K562 (cell line): ENCODE results near the gene NELFE. TPM values are rescaled to one million over a fixed set of nuclear protein-coding genes. Genes with fewer than 3 reads are reported as not detected.

Experiments
- CC2D1A ChIP-seq: fragments of 450-650 bp; IDR thresholded peaks from 2 replicates; pipeline ENCODE4 v1.6.1; 2017; ENCODE audit warnings: mild to moderate bottlenecking
- FOXP1 ChIP-seq: sonication (generic); formaldehyde crosslinking; IDR thresholded peaks from 2 replicates; pipeline ENCODE4 v1.8.0; 2022; ENCODE audit warnings: mild to moderate bottlenecking, missing genetic modification reagents
- FUS ChIP-seq: fragments of 200-400 bp; formaldehyde crosslinking; optimal IDR thresholded peaks from 2 replicates; pipeline ENCODE3; 2017; ENCODE audit warnings: low read depth, low read length
- GATAD2A ChIP-seq: fragments of 450-650 bp; IDR thresholded peaks from 2 replicates; pipeline ENCODE4 v1.6.1; 2017
- HMG20A ChIP-seq: fragments of 450-650 bp; formaldehyde crosslinking; conservative IDR thresholded peaks from 2 replicates; pipeline ENCODE4 v1.4.0; 2020; ENCODE audit warnings: mild to moderate bottlenecking, mixed read lengths
- HMGXB4 ChIP-seq: sonication (generic); formaldehyde crosslinking; IDR thresholded peaks from 2 replicates; pipeline ENCODE4 v1.8.1; 2023; ENCODE audit warnings: mild to moderate bottlenecking, missing genetic modification reagents
- HNRNPUL1 ChIP-seq: fragments of 200-400 bp; formaldehyde crosslinking; IDR thresholded peaks from 2 replicates; pipeline ENCODE4 v1.6.1; 2017; ENCODE audit warnings: low read length
- KDM2B ChIP-seq: fragments of 250-450 bp; sonication (Bioruptor Pico); IDR thresholded peaks from 2 replicates; pipeline ENCODE4 v1.8.0; 2021; ENCODE audit warnings: mild to moderate bottlenecking, moderate library complexity
- KLF13 ChIP-seq: fragments of 450-650 bp; IDR thresholded peaks from 2 replicates; pipeline ENCODE4 v1.6.1; 2016; ENCODE audit warnings: missing genetic modification characterization, low read depth, mild to moderate bottlenecking, missing compliant biosample characterization, moderate library complexity, borderline replicate concordance
- PPARD ChIP-seq: fragments of 250-450 bp; sonication (Bioruptor Pico); IDR thresholded peaks from 2 replicates; pipeline ENCODE4 v1.8.0; 2022; ENCODE audit warnings: inconsistent platforms, mild to moderate bottlenecking, moderate library complexity
- PYGO2 ChIP-seq: fragments of 450-650 bp; IDR thresholded peaks from 2 replicates; pipeline ENCODE4 v1.6.1; 2016; ENCODE audit warnings: mild to moderate bottlenecking, missing genetic modification characterization, moderate library complexity, missing compliant biosample characterization
- SMARCC2 ChIP-seq: fragments of 450-650 bp; IDR thresholded peaks from 2 replicates; pipeline ENCODE4 v1.6.1; 2017; ENCODE audit warnings: antibody characterized with exemption, moderate library complexity, mild to moderate bottlenecking, low read depth
- SNRNP70 ChIP-seq: fragments of 200-400 bp; formaldehyde crosslinking; optimal IDR thresholded peaks from 2 replicates; pipeline ENCODE3; 2017; ENCODE audit warnings: low read depth, low read length
- ZNF12 ChIP-seq: sonication (generic); formaldehyde crosslinking; IDR thresholded peaks from 2 replicates; pipeline ENCODE4 v1.4.0; 2020; ENCODE audit warnings: mild to moderate bottlenecking, missing genetic modification reagents
- ZNF23 ChIP-seq: fragments of 250-450 bp; sonication (Bioruptor Pico); IDR thresholded peaks from 2 replicates; pipeline ENCODE4 v1.4.0; 2020; ENCODE audit warnings: mild to moderate bottlenecking
- ZNF318 ChIP-seq, 2 experiments: fragments of 450-650 bp; IDR thresholded peaks; 2 replicates each; pipeline ENCODE4 v1.6.1; 2016; ENCODE audit warnings: mild to moderate bottlenecking in 2 of 2, borderline replicate concordance in 1 of 2, low read depth in 1 of 2, moderate library complexity in 1 of 2
- ZNF644 ChIP-seq: fragments of 200-800 bp; sonication (Bioruptor generic); IDR thresholded peaks from 2 replicates; pipeline ENCODE4 v1.6.1; 2016; ENCODE audit warnings: low read depth, missing genetic modification characterization, missing compliant biosample characterization
- ZNF830 ChIP-seq: fragments of 250-450 bp; sonication (Bioruptor Pico); IDR thresholded peaks from 2 replicates; pipeline ENCODE4 v1.5.0; 2021; ENCODE audit warnings: mild to moderate bottlenecking
- polyA plus RNA-seq, 8 experiments: library from polyadenylated mRNA; depleted of rRNA in 4 of 8; stranded (reverse) in 5 of 8; unstranded in 3 of 8; fragments of >200 nt; fragmentation: Nextera tagmentation in 2 of 8; fragmentation: Illumina TruSeq in 1 of 8; extraction: Ambion mirVana in 2 of 8; extraction: Trizol in 1 of 8; gene quantifications; 2 replicates each; pipeline versions ENCODE4 v1.2.1 to v1.2.3, GENCODE V29; 2011 to 2014; ENCODE audit warnings: inconsistent platforms in 1 of 8, missing spikeins in 1 of 8
- total RNA-seq, 7 experiments: library from RNA; depleted of rRNA in 6 of 7; stranded (reverse); fragments of >200 nt in 6 of 7; fragmentation: Illumina TruSeq in 2 of 7; extraction: Trizol in 2 of 7; gene quantifications; 2 replicates each; pipeline versions ENCODE4 v1.2.1 to v1.2.3, GENCODE V29; 2011 to 2021; ENCODE audit warnings: low replicate concordance in 1 of 7

The NELFE gene
- total and polyA plus RNA-seq, 9 of the 15 experiments (the other 6 are each of a cell fraction or from before 2014, with no cell fraction given), result 15.2 to 157 (median 91.5) TPM

- no peak for TF ChIP-seq FUS
- peak; percentile 91 for TF ChIP-seq ZNF830 (CRISPR knock-in tag)
- TF ChIP-seq ZNF644 (tag), result peak; percentile 22; the same call in 1 of the 2 replicates
- TF ChIP-seq HMGXB4 (CRISPR knock-in tag), result no peak; the same call in 1 of the 2 replicates
- peak; percentile 22; the same call in 1 of the 2 replicates for TF ChIP-seq PPARD (CRISPR knock-in tag)
- TF ChIP-seq ZNF23 (CRISPR knock-in tag), result no peak
- TF ChIP-seq GATAD2A, result peak; percentile 64; the same call in 1 of the 2 replicates
- no peak for TF ChIP-seq HNRNPUL1
- TF ChIP-seq ZNF318 (IDR thresholded peaks at IDR 0.05; ENCODE audit: borderline replicate concordance in 1 of 2, low read depth in 1 of 2), result peak in 1 of 2 experiments; percentile 15; a peak in 1 of 4 replicates
- TF ChIP-seq SMARCC2, result no peak; the same call in 1 of the 2 replicates
- peak; percentile 93 for TF ChIP-seq KLF13 (tag)
- no peak for TF ChIP-seq HMG20A (CRISPR knock-in tag)
- no peak for TF ChIP-seq ZNF12 (CRISPR knock-in tag)
- peak; percentile 73 for TF ChIP-seq CC2D1A
- TF ChIP-seq KDM2B, result no peak
- peak; percentile 87; the same call in 1 of the 2 replicates for TF ChIP-seq PYGO2
- no peak for TF ChIP-seq SNRNP70
- TF ChIP-seq FOXP1 (CRISPR knock-in tag), result peak; percentile 93; the same call in 1 of the 2 replicates
These were observed at the start of gene NELFE, which contains the start of gene SKIC2 (continued) for GRCh38 chr6:31958741-31959739.
